HG03575 (cell line): ENCODE results near the gene EBLN2.

Source experiments
- ATAC-seq: cut with Tn5 transposase; IDR thresholded peaks from one replicate; pipeline ENCODE4 v1.9.1; 2021; ENCODE audit not compliant: unreplicated experiment, insufficient number of reproducible peaks, low FRiP score; ENCODE audit errors: extremely low read depth

Gene EBLN2

GRCh38 chr3:73061416-73061815, at the start of gene EBLN2:
TSS of gene EBLN2 (plus strand) at chr3:73061659. CDS start at chr3:73062082, 423 bp downstream.
- no peak for ATAC-seq

GRCh38 chr3:73018298-73018697, 43.2 kb upstream of the EBLN2 start:
- ATAC-seq: no peak

DNA sequence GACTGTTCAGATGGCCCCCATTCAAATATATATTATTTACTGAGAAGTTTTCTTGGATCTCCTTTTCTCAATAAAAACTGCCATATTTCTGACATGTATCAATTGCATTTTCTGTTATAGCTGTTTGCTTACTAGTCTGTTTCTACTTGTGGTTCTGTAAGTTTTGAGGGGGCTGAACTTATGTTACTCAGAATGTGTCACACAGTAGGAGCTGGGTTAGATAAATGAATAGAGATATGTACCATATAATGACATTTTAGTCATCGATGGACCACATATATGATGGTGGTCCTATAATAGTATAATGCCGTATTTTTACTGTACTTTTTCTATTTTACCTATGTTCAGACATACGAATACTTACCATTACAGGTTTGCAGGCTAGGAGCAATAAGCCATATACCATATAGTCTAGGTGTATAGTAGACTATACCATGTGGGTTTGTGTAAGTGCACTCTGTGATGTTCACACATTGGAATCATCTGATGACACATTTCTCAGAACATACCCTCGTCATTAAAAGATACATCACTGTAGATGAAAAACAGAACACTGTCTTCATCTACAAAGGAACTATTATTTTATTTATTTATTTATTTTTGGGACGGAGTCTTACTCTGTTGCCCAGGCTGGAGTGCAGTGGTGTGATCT, 42.5 kb upstream of the EBLN2 start:
- no peak for ATAC-seq

- ATAC-seq: no peak
These were observed 40.1 kb upstream of the EBLN2 start for GRCh38 chr3:73021301-73021835.

DNA sequence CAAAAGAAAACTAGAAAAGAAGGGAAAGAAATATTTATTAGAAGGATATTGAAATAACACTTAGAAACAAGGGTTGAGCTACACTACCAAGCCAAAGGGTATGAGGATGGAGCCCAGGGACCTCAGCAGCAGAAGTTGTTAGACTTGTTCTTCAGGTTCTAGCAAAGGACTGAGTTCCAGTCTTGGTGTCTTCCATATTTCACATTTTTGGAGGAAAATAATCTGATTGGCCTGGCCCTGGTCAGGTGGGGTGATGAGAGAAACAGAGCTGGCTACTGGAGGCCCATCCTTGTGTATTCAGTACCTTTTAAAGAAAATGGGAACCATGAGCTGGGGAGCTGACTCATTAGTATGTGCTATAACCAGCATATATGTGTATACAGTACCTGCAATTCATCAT, 36.6 kb upstream of the EBLN2 start:
- no peak for ATAC-seq

DNA sequence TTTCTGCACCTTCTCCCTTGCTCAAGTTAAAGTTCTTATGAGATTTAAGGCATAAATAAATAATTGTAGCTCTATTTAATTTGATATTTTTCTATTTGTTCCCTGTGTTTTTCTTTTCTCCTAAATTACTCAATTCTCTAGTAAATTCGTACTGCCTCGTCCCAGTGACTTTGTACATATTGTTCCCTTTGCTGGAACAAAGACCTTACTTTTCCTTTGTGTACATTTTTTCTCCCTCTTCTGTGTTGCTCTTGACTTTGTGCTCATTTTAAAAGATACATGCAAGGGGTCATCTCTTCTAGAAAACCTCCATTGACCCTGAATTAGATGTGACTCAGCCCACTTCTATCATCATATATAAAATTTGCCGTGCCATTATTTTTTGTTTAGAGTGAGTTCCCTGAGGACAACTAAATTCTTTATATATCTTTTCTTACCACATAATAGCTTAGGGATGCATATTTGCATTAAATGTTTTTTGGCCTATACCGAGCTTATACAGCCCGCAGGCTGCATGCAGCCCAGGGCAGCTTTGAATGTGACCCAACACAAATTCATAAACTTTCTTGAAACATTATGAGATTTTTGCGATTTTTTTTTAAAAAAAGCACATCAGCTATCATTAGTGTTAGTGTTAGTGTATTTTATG, 35.2 kb upstream of the EBLN2 start:
- ATAC-seq: no peak

- ATAC-seq: no peak
These were observed 34.7 kb upstream of the EBLN2 start for GRCh38 chr3:73026760-73027113.

DNA sequence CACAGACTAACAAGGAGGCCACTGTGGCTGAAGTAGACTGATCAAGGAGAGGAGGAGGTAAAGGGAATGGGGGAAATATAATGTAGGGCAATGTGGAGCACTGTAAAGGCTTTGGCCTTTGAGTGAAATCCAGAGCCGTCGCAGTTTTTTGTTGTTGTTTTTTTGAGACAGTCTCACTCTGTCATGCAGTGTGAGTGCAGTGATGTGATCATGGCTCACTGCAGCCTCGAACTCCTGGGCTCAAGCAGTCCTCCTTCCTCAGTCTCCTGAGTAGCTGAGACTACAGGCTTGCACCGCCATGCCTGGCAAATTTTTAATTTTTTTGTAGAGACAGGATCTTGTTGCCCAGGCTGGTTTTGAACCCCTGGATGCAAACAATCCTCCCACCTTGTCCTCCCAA, 32.7 kb upstream of the EBLN2 start:
- no peak for ATAC-seq

GRCh38 chr3:73029321-73029796, 32.1 kb upstream of the EBLN2 start:
- no peak for ATAC-seq

GRCh38 chr3:73030073-73030597, 31.3 kb upstream of the EBLN2 start:
- no peak for ATAC-seq

GRCh38 chr3:73031573-73032103, 29.8 kb upstream of the EBLN2 start:
- no peak for ATAC-seq

GRCh38 chr3:73036694-73037591, 24.5 kb upstream of the EBLN2 start:
- ATAC-seq: no peak

- ATAC-seq: no peak
These were observed 19.9 kb upstream of the EBLN2 start for GRCh38 chr3:73041537-73041936.

DNA sequence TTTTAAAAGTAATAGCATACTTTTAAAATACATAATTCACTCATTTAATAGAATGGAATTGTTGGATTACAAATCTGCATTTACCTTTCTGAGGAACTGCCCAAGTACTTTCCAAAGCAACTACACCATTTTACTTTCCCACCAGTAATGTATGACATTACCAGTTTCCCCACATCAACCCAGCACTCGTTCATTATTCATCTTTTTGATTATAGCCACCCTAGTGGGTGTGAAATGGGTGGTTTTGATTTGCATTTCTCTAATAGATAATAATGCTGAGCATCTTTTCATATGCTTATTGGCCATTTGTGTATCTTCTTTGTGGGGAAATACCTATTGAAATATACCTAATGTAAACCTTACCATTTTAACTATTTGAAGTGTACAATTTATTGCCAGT, 18.0 kb upstream of the EBLN2 start:
- ATAC-seq: no peak

GRCh38 chr3:73045391-73045790, 16.1 kb upstream of the EBLN2 start:
- no peak for ATAC-seq

DNA sequence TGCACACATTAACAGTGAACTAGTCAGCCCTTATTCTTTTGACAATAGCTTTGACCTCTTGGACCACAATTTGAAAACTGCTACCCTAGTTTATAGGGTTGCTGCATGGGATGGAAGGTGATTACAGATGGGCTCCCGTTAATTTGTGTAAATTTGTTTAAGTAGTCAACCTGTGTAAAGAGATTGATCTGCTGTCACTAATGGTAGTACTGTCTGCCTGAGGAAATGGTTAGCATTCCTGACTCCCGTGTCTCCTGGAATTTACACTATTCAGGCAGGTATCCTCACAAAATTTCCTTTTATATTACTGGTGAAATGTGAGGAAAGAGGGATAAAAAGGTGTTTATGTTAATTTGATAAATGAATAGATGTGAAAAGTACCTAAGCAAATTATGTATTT, 15.3 kb upstream of the EBLN2 start:
- ATAC-seq: no peak

DNA sequence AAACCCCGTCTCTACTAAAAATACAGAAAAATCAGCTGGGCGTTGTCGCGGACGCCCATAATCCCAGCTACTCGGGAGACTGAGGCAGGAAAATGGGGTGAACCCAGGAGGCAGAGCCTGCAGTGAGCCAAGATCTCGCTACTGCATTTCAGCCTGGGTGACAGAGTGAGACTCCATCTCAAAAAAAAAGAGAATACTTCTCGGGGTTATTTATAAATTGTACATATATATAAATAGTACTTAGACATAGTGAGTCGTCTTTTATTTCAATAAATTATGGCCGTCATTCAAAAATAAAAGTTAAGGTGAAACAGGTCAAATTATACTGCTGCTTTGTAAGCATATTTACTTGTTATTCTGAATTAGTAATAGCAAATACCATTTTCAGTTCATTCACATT, 12.1 kb upstream of the EBLN2 start:
- ATAC-seq: no peak

GRCh38 chr3:73052857-73053256, 8.6 kb upstream of the EBLN2 start:
- ATAC-seq: no peak

DNA sequence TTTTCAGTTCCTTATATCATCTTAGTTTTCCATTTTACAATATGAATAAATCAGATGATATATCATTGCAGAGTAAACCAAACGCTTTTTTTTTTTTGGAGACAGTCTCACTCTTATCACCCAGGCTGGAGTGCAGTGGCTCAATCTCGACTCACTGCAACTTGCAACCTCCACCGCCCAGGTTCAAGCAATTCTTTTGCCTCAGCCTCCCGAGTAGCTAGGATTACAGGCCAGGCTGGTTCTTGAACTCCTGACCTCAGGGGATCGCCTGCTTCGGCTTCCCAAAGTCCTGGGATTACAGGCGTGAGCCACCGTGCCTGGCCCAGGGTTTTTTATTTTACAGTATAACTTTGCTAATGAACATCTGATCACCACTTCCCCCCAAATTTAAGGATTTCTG, 5.9 kb upstream of the EBLN2 start:
- ATAC-seq: no peak
